ENCODE results near the gene TBC1D14.

DNA sequence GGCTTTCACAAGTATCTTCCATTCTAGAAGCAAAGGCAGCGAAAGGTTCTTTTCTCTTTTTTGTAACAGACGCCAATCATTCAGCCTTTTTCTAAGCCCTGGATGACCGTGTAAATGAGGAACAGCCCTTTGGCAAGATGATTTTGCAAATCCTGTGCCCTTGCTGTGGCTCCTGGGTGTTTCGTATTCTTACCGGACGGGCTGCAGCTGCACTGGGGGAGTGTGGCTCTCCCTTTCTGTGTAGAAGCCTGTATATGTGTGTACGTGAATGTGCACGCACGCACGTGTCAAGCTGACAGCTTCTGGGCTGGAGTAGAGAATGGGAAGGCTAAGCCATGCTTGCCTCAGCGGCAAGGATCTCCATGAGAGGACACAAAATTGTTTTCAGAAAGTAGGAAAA, 150.0 kb downstream of the TBC1D14 start:
- no peak for TF ChIP-seq CTCF (IDR thresholded peaks at IDR 0.05; ENCODE audit: poor library complexity)
- no peak for TF ChIP-seq EZH2phosphoT487 (IDR thresholded peaks at IDR 0.05; ENCODE audit: low read depth, severe bottlenecking, unreplicated experiment)
- TF ChIP-seq EZH2 (IDR thresholded peaks at IDR 0.05; ENCODE audit: borderline replicate concordance): no peak
